ENCODE measurements around the gene KRTAP12-3.

GRCh38 chr21:44618504-44618903 lies 39.2 kb upstream of the KRTAP12-3 start:
- TF ChIP-seq POLR2A (IDR thresholded peaks at IDR 0.05) (no peak), CTCF (IDR thresholded peaks at IDR 0.05) (no peak)

Measured in testis (tissue), 2 donors.